Measurements from ENCODE around the gene KCNK10.

KCNK10 gene

DNA sequence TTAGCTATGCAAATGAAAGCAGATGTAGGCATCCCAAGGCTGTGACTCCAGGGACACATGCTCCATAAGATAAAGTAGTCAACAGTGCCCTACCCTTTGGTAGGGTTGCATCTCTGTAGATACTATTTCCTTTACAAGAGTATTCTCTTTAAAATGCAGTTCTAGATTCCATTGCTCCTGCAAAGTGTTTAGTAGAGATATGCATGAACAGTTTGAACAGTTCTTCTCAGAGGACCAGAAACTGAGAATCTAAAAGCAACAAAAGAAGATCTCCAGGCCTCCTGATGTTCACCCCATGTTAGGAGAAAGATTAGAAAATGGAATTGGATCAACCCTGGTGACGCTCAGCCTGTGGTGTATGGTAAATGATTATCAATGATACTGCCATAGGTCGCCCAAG is 121.2 kb downstream of the KCNK10 start (continued):
- TF ChIP-seq, protein P1, sequence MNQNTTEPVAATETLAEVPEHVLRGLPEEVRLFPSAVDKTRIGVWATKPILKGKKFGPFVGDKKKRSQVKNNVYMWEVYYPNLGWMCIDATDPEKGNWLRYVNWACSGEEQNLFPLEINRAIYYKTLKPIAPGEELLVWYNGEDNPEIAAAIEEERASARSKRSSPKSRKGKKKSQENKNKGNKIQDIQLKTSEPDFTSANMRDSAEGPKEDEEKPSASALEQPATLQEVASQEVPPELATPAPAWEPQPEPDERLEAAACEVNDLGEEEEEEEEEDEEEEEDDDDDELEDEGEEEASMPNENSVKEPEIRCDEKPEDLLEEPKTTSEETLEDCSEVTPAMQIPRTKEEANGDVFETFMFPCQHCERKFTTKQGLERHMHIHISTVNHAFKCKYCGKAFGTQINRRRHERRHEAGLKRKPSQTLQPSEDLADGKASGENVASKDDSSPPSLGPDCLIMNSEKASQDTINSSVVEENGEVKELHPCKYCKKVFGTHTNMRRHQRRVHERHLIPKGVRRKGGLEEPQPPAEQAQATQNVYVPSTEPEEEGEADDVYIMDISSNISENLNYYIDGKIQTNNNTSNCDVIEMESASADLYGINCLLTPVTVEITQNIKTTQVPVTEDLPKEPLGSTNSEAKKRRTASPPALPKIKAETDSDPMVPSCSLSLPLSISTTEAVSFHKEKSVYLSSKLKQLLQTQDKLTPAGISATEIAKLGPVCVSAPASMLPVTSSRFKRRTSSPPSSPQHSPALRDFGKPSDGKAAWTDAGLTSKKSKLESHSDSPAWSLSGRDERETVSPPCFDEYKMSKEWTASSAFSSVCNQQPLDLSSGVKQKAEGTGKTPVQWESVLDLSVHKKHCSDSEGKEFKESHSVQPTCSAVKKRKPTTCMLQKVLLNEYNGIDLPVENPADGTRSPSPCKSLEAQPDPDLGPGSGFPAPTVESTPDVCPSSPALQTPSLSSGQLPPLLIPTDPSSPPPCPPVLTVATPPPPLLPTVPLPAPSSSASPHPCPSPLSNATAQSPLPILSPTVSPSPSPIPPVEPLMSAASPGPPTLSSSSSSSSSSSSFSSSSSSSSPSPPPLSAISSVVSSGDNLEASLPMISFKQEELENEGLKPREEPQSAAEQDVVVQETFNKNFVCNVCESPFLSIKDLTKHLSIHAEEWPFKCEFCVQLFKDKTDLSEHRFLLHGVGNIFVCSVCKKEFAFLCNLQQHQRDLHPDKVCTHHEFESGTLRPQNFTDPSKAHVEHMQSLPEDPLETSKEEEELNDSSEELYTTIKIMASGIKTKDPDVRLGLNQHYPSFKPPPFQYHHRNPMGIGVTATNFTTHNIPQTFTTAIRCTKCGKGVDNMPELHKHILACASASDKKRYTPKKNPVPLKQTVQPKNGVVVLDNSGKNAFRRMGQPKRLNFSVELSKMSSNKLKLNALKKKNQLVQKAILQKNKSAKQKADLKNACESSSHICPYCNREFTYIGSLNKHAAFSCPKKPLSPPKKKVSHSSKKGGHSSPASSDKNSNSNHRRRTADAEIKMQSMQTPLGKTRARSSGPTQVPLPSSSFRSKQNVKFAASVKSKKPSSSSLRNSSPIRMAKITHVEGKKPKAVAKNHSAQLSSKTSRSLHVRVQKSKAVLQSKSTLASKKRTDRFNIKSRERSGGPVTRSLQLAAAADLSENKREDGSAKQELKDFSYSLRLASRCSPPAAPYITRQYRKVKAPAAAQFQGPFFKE (tag by site-specific recombination; IDR thresholded peaks at IDR 0.05; ENCODE audit: borderline replicate concordance): no peak
- no peak for TF ChIP-seq GLIS1 (tag by site-specific recombination; IDR thresholded peaks at IDR 0.05)

DNA sequence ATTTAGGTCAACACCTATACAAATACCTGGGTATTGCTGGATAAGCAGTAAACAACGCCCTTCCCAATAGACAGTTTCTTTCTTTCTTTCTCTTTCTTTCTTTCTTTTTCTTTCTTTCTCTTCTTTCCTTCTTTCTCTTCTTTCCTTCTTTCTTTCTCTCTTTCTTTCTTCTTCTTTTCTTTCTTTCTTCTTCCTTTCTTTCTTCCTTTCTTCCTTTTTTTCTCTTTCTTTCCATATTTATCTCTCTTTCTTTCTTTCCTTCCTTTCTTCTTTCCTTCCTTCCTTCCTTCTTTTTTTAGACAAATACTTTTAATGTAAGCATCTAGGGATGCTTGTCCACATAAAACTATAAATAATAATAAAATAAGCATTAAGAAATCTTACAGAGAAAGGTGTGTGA is 123.2 kb downstream of the KCNK10 start:
- Histone ChIP-seq H3K4me1 (ENCODE audit: control insufficient read depth, insufficient read depth, low read length) (peaks cover 3% of the 10 kb centered on the region), H3K27ac (ENCODE audit: extremely low read depth, low read depth, low read length) (no peak overlapping the region), H3K4me3 (ENCODE audit: low read depth, low read length) (no peak overlapping the region), H3K9me3 (ENCODE audit: control insufficient read depth, insufficient read depth, low read depth, low read length) (no peaks in the 10 kb centered on the region), H3K36me3 (ENCODE audit: control insufficient read depth in 2 of 2, insufficient read depth in 1 of 2, low read length in 2 of 2) (no peaks in the 10 kb centered on the region)
- TF ChIP-seq ZNF311 (tag by site-specific recombination; IDR thresholded peaks at IDR 0.05; ENCODE audit: borderline replicate concordance) (no peak), ZNF366 (tag by site-specific recombination; conservative IDR thresholded peaks at IDR 0.05) (peak; percentile 63)
- ChIA-PET CTCF (interaction anchor here (1.0 to 1.8 kb wide), 3 partner anchors 11 to 454 kb away, joined by 3 to 10 read pairs (median 9); no protein-coding TSS in a partner anchor), POLR2A (no interaction called here)

DNA sequence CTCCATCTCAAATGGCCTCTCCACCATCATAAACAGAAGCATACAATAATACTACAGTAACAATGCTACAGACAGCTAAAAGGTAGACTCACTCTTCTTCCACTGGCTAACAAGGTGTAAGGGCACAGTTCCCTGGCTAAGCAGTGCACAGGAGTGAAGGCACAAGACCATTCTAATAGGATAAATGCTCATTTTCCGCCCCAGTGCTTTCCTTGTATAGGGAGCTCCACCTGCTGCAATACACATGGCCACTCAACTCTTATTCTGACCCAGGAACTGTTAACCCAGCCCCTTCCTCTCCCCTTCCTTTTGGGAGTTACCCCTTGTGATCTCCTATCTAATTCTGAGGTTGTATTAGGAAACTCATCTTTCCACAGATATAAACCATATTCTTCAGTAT is 124.6 kb downstream of the KCNK10 start:
- ChIA-PET CTCF (interaction anchor here (1.0 to 1.3 kb wide), 2 partner anchors 9 to 261 kb away, joined by 4 to 5 read pairs; no protein-coding TSS in a partner anchor), POLR2A (no interaction called here)
- no peak overlapping the region for H3K4me3 ChIP-seq (ENCODE audit: low read depth, low read length)
- no peak overlapping the region for H3K27ac ChIP-seq (ENCODE audit: extremely low read depth, low read depth, low read length)
- H3K36me3 ChIP-seq (ENCODE audit: control insufficient read depth in 2 of 2, insufficient read depth in 1 of 2, low read length in 2 of 2): no peaks in the 10 kb centered on the region
- H3K9me3 ChIP-seq (ENCODE audit: control insufficient read depth, insufficient read depth, low read depth, low read length): no peaks in the 10 kb centered on the region
- H3K4me1 ChIP-seq (ENCODE audit: control insufficient read depth, insufficient read depth, low read length): peaks cover 6% of the 10 kb centered on the region
- TF ChIP-seq BCL11A (tag by site-specific recombination; IDR thresholded peaks at IDR 0.05; ENCODE audit: low read depth) (no peak), ZNF184 (tag by site-specific recombination; IDR thresholded peaks at IDR 0.05) (no peak), ZNF785 (tag by site-specific recombination; IDR thresholded peaks at IDR 0.05) (no peak), ZBTB48 (tag by site-specific recombination; IDR thresholded peaks at IDR 0.05) (no peak), ZNF121 (tag by site-specific recombination; IDR thresholded peaks at IDR 0.05) (no peak)
- TF ChIP-seq, protein P1 (tag by site-specific recombination; IDR thresholded peaks at IDR 0.05; ENCODE audit: borderline replicate concordance): no peak
- TF ChIP-seq, protein P2, sequence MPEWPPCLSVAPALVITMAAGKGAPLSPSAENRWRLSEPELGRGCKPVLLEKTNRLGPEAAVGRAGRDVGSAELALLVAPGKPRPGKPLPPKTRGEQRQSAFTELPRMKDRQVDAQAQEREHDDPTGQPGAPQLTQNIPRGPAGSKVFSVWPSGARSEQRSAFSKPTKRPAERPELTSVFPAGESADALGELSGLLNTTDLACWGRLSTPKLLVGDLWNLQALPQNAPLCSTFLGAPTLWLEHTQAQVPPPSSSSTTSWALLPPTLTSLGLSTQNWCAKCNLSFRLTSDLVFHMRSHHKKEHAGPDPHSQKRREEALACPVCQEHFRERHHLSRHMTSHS (tag by site-specific recombination; IDR thresholded peaks at IDR 0.05): no peak
- TF ChIP-seq, protein P3, sequence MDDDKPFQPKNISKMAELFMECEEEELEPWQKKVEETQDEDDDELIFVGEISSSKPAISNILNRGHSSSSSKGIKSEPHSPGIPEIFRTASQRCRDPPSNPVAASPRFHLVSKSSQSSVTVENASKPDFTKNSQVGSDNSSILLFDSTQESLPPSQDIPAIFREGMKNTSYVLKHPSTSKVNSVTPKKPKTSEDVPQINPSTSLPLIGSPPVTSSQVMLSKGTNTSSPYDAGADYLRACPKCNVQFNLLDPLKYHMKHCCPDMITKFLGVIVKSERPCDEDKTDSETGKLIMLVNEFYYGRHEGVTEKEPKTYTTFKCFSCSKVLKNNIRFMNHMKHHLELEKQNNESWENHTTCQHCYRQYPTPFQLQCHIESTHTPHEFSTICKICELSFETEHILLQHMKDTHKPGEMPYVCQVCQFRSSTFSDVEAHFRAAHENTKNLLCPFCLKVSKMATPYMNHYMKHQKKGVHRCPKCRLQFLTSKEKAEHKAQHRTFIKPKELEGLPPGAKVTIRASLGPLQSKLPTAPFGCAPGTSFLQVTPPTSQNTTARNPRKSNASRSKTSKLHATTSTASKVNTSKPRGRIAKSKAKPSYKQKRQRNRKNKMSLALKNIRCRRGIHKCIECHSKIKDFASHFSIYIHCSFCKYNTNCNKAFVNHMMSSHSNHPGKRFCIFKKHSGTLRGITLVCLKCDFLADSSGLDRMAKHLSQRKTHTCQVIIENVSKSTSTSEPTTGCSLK (tag by site-specific recombination; IDR thresholded peaks at IDR 0.05): no peak
- TF ChIP-seq, protein P4, sequence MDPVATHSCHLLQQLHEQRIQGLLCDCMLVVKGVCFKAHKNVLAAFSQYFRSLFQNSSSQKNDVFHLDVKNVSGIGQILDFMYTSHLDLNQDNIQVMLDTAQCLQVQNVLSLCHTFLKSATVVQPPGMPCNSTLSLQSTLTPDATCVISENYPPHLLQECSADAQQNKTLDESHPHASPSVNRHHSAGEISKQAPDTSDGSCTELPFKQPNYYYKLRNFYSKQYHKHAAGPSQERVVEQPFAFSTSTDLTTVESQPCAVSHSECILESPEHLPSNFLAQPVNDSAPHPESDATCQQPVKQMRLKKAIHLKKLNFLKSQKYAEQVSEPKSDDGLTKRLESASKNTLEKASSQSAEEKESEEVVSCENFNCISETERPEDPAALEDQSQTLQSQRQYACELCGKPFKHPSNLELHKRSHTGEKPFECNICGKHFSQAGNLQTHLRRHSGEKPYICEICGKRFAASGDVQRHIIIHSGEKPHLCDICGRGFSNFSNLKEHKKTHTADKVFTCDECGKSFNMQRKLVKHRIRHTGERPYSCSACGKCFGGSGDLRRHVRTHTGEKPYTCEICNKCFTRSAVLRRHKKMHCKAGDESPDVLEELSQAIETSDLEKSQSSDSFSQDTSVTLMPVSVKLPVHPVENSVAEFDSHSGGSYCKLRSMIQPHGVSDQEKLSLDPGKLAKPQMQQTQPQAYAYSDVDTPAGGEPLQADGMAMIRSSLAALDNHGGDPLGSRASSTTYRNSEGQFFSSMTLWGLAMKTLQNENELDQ (tag by site-specific recombination; IDR thresholded peaks at IDR 0.05; ENCODE audit: low read depth): no peak
- TF ChIP-seq, protein P5, sequence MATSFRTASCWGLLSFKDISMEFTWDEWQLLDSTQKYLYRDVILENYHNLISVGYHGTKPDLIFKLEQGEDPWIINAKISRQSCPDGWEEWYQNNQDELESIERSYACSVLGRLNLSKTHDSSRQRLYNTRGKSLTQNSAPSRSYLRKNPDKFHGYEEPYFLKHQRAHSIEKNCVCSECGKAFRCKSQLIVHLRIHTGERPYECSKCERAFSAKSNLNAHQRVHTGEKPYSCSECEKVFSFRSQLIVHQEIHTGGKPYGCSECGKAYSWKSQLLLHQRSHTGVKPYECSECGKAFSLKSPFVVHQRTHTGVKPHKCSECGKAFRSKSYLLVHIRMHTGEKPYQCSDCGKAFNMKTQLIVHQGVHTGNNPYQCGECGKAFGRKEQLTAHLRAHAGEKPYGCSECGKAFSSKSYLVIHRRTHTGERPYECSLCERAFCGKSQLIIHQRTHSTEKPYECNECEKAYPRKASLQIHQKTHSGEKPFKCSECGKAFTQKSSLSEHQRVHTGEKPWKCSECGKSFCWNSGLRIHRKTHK (tag by site-specific recombination; IDR thresholded peaks at IDR 0.05): no peak

Measured in HEK293 (cell line).